Sigmoid colon (tissue), 7 donors: ENCODE results near the gene OSCP1. TPM values are rescaled to one million over a fixed set of nuclear protein-coding genes. Genes with fewer than 3 reads are reported as not detected.
A peak's percentile ranks its signal among the peaks of the same experiment; 100 is the strongest.

ENCODE experiments used
- DNase-seq: peaks from one replicate; pipeline ENCODE4 v3.0.0-alpha.2; 2019
- H3K27ac ChIP-seq, 4 donors: fragments of 200-600 bp; sonication (generic); one replicate each; pipeline ENCODE4 v1.5.1; 2016 to 2019; ENCODE audit warnings: mild to moderate bottlenecking in 1 of 4
- H3K27me3 ChIP-seq, 3 donors: fragments of 200-600 bp; sonication (generic); one replicate each; pipeline ENCODE4 v1.5.1; 2019; ENCODE audit warnings: mild to moderate bottlenecking in 1 of 3
- H3K36me3 ChIP-seq, 4 donors: fragments of 200-600 bp; sonication (generic); one replicate each; pipeline ENCODE4 v1.5.1; 2016 to 2019
- H3K4me1 ChIP-seq, 4 donors: fragments of 200-600 bp; sonication (generic); one replicate each; pipeline ENCODE4 v1.5.1; 2017 to 2019
- H3K4me3 ChIP-seq, 4 donors: fragments of 200-600 bp; sonication (generic); one replicate each; pipeline ENCODE4 v1.5.1; 2017 to 2019; ENCODE audit warnings: mild to moderate bottlenecking in 2 of 4, moderate library complexity in 1 of 4
- H3K9me3 ChIP-seq, 4 donors: fragments of 200-600 bp in 3 of 4; sonication (generic) in 3 of 4; one replicate each; pipeline versions ENCODE4 v1.5.1 to v1.6.1; 2013 to 2019
- CTCF ChIP-seq, 4 experiments: fragments of 450-650 bp in 3 of 4; fragments of 200-600 bp in 1 of 4; IDR thresholded peaks; one replicate each; pipeline ENCODE4 v1.5.1; 2016 to 2019; ENCODE audit warnings: antibody characterized with exemption in 4 of 4, mild to moderate bottlenecking in 3 of 4, moderate library complexity in 2 of 4
- EP300 ChIP-seq, 4 donors: sonication (generic); formaldehyde crosslinking; IDR thresholded peaks; one replicate each; pipeline ENCODE4 v1.6.1; 2017; ENCODE audit warnings: antibody characterized with exemption in 4 of 4
- POLR2A ChIP-seq, 2 donors: fragments of 450-650 bp; IDR thresholded peaks; one replicate each; pipeline ENCODE4 v1.6.1; 2016; ENCODE audit warnings: antibody characterized with exemption in 2 of 2, mild to moderate bottlenecking in 2 of 2, moderate library complexity in 2 of 2
- POLR2AphosphoS5 ChIP-seq, 4 donors: sonication (generic); formaldehyde crosslinking; IDR thresholded peaks; one replicate each; pipeline ENCODE4 v1.6.1; 2017; ENCODE audit warnings: antibody characterized with exemption in 4 of 4
- WGBS, 2 donors: extraction: QIAGEN DNeasy Blood & Tissue Kit; methylation state at CpG; one replicate each; pipeline ENCODE4 v1.1.7; 2013; 5-methylcytosine and 5-hydroxymethylcytosine counted together
- intact Hi-C: fragments of 100-400 bp; cut with DNase I; formaldehyde crosslinking; loops from one replicate; pipeline ENCODE4 v1.15.1; 2023
- polyA plus RNA-seq, 3 donors: library from polyadenylated mRNA; stranded (reverse); fragments of 200-250 nt; gene quantifications; one replicate each; pipeline ENCODE4 v1.2.3, GENCODE V29; 2013
- total RNA-seq, 4 donors: library from RNA; depleted of rRNA; stranded (reverse); fragments of >200 nt; gene quantifications; one replicate each; pipeline ENCODE4 v1.1.0, GENCODE V29; 2016
- donor health status: healthy with polysubstance abuse.
- donor health status: Bipolar disorder and iron deficiency.
- donor health status: healthy.

OSCP1 gene
- total and polyA plus RNA-seq, 7 donors = 1.8 to 15.3 (median 10.3) TPM; not detected in 1

- no peaks in the 10 kb centered on the region for H3K27me3 ChIP-seq
- intact Hi-C loops = no loop called here
- no peak overlapping the region for H3K4me3 ChIP-seq
- peak overlapping the region in 1 of 4 donors; percentile 38 for H3K27ac ChIP-seq
- peaks cover 0 to 7% (median 5%) of the 10 kb centered on the region in 4 donors for H3K4me1 ChIP-seq
- no peaks in the 10 kb centered on the region for H3K9me3 ChIP-seq
- 40 to 59% methylated on average over 5 of the region's 5 CpGs for WGBS, 2 donors
- no peak for TF ChIP-seq POLR2A (IDR thresholded peaks at IDR 0.05)
- no peak for TF ChIP-seq CTCF (IDR thresholded peaks at IDR 0.05)
- no peak for TF ChIP-seq EP300 (IDR thresholded peaks at IDR 0.05)
- TF ChIP-seq POLR2AphosphoS5 (IDR thresholded peaks at IDR 0.05) = no peak
- peak; percentile 72 for DNase-seq
- peaks cover 0 to 50% (median 9%) of the 10 kb centered on the region in 4 donors for H3K36me3 ChIP-seq
These were observed 29.8 kb downstream of the OSCP1 start for GRCh38 chr1:36420409-36420808.

- Histone ChIP-seq H3K36me3 (peaks cover 0 to 44% (median 9%) of the 10 kb centered on the region in 4 donors), H3K27ac (no peak overlapping the region), H3K9me3 (no peaks in the 10 kb centered on the region), H3K4me1 (peaks cover 0 to 7% (median 5%) of the 10 kb centered on the region in 4 donors), H3K27me3 (no peaks in the 10 kb centered on the region), H3K4me3 (no peak overlapping the region)
- WGBS, 2 donors = 80 to 88% methylated on average over 4 of the region's 4 CpGs
- peak; percentile 4 for DNase-seq
- TF ChIP-seq EP300 (IDR thresholded peaks at IDR 0.05) (no peak), CTCF (IDR thresholded peaks at IDR 0.05) (no peak), POLR2AphosphoS5 (IDR thresholded peaks at IDR 0.05) (no peak), POLR2A (IDR thresholded peaks at IDR 0.05) (no peak)
- intact Hi-C loops = loop anchor here (2.0 kb wide), 1 partner anchor 51 kb away; no protein-coding TSS in a partner anchor
These were observed 30.7 kb downstream of the OSCP1 start for GRCh38 chr1:36419569-36419968.

GRCh38 chr1:36419140-36419539 lies 31.1 kb downstream of the OSCP1 start:
- Histone ChIP-seq H3K36me3 (peaks cover 0 to 41% (median 9%) of the 10 kb centered on the region in 4 donors), H3K9me3 (no peaks in the 10 kb centered on the region), H3K4me1 (peaks cover 0 to 7% (median 5%) of the 10 kb centered on the region in 4 donors), H3K27me3 (no peaks in the 10 kb centered on the region), H3K4me3 (no peak overlapping the region), H3K27ac (no peak overlapping the region)
- intact Hi-C loops = loop anchor here (2.0 kb wide), 1 partner anchor 50 kb away; no protein-coding TSS in a partner anchor
- 89 to 91% methylated on average over 3 of the region's 3 CpGs for WGBS, 2 donors
- no peak for DNase-seq
- TF ChIP-seq EP300 (IDR thresholded peaks at IDR 0.05) = no peak
- no peak for TF ChIP-seq POLR2AphosphoS5 (IDR thresholded peaks at IDR 0.05)
- no peak for TF ChIP-seq POLR2A (IDR thresholded peaks at IDR 0.05)
- no peak for TF ChIP-seq CTCF (IDR thresholded peaks at IDR 0.05)

- no peak overlapping the region for H3K4me3 ChIP-seq
- no peak overlapping the region for H3K27ac ChIP-seq
- intact Hi-C loops = loop anchor here (2.0 kb wide), 1 partner anchor 49 kb away; no protein-coding TSS in a partner anchor
- H3K9me3 ChIP-seq = no peaks in the 10 kb centered on the region
- 92 to 94% methylated on average over 9 of the region's 9 CpGs for WGBS, 2 donors
- no peaks in the 10 kb centered on the region for H3K27me3 ChIP-seq
- H3K4me1 ChIP-seq = peaks cover 0 to 7% (median 5%) of the 10 kb centered on the region in 4 donors
- no peak for DNase-seq
- H3K36me3 ChIP-seq = peaks cover 0 to 32% (median 9%) of the 10 kb centered on the region in 4 donors
- TF ChIP-seq POLR2A (IDR thresholded peaks at IDR 0.05) = no peak
- TF ChIP-seq POLR2AphosphoS5 (IDR thresholded peaks at IDR 0.05) = no peak
- no peak for TF ChIP-seq CTCF (IDR thresholded peaks at IDR 0.05)
- TF ChIP-seq EP300 (IDR thresholded peaks at IDR 0.05) = no peak
These were observed 32.3 kb downstream of the OSCP1 start for GRCh38 chr1:36417931-36418330.
